DMS 273 (cell line): ENCODE results near the gene SH3BP1.

ENCODE experiments used
- DNase-seq: peaks from one replicate; lab custom pipeline; 2025; ENCODE audit not compliant: unreplicated experiment; lab: John Stamatoyannopoulos, UW

The SH3BP1 gene

GRCh38 chr22:37704645-37705044 is 65.2 kb downstream of the SH3BP1 start:
- DNase-seq: no peak

DNA sequence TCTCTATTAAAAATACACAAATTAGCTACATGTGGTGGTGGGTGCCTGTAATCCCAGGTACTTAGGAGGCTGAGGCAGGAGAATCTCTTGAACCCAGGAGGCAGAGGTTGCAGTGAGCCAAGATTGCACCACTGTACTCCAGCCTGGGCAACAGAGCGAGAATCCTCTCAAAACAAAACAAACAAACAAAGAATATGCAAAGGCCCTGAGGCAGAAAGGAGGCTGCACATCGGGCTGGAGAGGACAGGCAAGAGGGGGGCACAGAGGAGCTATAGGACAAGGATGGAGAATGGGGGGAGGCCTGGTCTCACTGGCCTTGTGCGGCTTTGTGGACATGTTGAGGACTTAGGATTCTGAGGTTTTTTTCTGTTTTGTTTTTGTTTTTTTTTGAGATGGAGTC is 65.7 kb downstream of the SH3BP1 start:
- no peak for DNase-seq
